IPS-18c (cell line): ENCODE data around the gene ASIC4.

Experiments
- H3K4me3 ChIP-seq: 2 replicates; pipeline ENCODE4 v1.7.0; 2013; ENCODE audit warnings: low read depth, mild to moderate bottlenecking, low read length, moderate library complexity; ENCODE audit not compliant: insufficient read depth
- H3K9me3 ChIP-seq: one replicate; pipeline ENCODE4 v1.6.1; 2013; ENCODE audit warnings: mild to moderate bottlenecking, low read length, moderate library complexity; ENCODE audit not compliant: control insufficient read depth, insufficient read depth

ASIC4 gene

DNA sequence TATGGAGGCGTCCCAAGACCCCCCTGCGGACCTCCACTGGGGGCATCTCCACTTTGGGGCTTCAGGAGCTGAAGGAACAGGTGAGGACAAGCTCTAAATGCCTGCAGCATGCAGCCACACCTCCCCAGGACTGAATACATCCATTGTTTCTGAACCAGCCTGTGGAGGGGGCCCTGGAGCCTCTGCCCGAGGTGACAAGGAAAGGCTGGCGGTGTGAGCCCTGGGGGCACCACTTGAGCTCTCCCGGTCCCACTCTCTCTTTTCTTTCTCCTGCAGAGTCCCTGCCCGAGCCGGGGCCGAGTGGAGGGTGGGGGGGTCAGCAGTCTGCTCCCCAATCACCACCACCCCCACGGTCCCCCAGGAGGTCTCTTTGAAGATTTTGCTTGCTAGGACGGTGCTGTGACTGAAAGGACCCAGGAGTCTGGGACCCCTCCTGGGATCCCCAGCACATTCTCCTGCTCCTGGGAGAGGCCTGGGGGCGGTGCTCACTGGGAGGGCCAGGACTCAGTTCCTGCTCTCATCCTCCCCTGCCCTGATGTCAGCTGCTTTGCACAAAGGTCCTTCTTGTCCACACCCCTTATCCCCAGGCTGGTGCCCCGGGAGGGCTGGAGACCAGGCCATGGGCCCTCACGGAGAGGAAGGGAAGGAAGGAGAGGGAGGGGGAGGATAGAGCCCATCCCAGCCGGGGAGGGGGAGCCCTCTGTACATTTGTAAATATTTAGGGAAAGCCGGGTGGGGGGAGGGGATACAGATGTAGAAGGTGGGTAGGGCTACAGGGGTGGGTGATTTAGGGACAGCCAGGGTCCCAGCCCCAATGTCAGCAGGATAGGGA lies 23.6 kb downstream of the ASIC4 start:
- Histone ChIP-seq H3K4me3 (no peak overlapping the region), H3K9me3 (no peaks in the 10 kb centered on the region)

DNA sequence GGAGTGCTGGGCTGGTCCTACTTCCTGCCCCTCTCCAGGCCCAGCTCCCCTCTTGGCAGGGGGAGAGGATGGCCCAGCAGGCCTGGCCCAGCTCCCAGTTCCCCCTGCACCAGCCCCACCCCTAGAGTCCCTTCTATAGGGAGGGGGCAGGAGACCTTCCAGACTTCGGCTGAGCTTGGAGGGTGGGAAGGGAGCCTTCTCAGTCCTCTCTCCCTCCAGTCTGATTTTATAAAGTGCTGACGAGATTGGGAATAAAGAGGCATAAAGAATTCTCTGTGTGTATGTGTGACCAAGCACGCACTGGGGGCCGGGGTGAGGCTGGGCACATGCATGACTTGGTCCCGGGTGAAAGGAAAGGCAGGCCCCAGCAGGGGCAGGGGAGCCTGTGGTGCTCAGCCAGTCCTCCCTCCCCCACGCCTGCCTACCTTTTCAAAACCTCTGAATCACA lies 24.2 kb downstream of the ASIC4 start:
- no peak overlapping the region for H3K4me3 ChIP-seq

DNA sequence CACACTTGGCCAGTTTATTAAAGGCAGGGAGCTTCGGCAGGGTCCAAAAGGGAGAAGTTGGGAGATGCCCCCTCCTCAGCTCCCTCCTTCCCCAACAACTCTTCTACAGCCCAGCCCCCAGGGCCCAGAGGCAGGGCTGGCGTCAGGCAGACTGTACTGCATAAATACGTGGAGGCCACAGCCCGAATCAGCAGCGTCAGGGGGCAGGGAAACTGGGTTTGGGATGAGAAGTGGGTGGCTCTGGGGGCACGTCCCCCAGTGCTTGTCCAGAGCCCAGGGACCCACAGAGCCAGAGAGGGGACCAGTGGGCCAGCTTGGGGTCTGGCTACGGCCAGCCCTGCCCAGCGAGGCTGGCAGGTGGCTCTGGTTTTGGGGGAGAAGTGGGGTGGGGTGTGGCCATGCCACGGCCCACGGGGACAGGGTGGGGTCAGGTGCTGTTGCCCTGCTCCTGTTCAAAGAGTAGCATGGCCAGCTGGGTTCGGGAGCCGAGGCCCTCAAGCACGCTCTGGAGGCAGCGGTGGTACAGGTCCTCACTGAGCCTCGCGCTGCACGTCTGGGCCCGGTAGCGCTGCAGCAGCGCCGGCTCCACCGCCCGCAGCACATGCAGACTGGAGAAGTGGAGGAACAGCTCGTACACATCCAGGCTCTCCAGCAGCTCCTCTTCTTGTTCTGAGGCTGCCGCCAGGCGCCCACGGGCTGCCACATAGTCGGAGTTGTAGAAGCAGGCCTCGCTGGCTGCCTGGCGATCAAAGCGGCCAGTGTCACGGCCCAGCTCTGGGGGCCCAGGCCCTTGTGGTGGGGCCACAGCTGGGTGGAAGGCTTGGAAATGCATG lies 24.9 kb downstream of the ASIC4 start:
- no peaks in the 10 kb centered on the region for H3K9me3 ChIP-seq
- H3K4me3 ChIP-seq: no peak overlapping the region

More for the DNA sequence above, 24.2 kb downstream of the ASIC4 start:
- no peaks in the 10 kb centered on the region for H3K9me3 ChIP-seq

DNA sequence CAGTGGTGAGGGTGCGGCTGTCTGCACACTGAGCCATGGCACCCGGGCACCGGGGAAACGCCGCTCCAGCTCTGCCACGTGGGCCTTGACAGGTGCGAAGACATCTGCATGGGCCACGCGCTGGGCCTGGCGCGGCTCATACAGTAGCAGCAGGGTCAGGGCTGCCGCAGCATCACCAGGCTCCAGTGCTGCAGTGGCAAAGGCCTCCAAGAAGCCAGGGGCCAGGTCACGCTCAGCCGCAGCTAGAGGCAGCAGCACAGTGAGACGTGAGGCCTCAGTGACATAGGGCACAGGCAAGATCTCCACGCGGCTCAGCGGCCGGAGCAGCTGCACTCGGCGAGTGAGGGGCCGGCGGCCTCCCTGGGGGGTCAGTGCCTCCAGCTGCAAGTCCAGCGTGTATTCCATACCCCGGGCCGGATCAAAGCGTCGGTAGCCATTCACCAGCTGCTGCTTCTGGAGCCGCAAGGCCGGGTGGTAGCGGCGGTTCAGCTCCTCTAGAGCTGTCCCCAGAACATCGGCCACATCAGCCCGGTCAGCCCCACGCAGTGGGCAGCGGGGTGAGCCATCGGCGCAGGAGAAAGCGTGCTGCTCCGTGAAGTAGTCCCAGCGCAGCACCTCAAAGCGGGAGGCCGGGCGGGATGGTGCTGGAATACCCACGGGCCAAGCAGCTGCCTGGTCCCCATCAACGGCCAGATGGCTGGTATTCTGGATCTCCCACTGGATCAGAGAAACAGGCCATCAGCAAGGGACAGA lies 25.8 kb downstream of the ASIC4 start:
- Histone ChIP-seq H3K4me3 (no peak overlapping the region), H3K9me3 (no peaks in the 10 kb centered on the region)

DNA sequence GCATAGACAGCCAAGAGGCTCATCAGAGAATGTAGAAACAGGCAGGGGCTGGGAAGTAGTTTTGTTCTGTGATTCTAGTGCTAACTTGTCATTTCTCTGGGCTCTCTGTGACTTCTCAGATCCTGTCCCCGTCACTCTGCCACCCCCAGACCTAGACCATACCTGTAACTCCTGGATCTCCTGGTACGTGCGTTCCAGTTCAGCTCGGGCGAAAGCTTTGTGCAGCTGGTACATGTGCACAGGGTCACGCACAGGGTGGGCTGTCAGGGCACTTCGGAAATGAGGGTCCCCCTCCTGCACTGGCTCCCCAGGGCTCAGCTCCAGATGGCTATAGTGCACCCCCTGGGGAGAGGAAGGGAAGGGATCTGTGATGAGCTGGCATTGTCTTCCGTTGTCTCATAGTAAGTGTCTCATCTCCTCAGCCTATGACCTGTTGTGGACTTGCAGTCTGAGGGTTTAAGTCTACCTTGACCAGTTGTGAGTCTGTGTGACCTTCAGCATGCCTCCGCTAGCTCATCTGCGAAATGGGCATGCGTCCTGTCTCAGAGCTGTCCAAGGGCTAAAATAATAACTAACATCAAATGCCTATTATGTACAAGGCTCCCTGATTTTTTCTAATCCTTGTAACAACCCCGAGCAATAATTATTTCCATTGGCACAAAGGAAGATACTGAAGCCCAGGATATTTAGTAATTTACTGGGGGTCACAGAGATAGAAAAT lies 26.7 kb downstream of the ASIC4 start:
- no peaks in the 10 kb centered on the region for H3K9me3 ChIP-seq
- no peak overlapping the region for H3K4me3 ChIP-seq

DNA sequence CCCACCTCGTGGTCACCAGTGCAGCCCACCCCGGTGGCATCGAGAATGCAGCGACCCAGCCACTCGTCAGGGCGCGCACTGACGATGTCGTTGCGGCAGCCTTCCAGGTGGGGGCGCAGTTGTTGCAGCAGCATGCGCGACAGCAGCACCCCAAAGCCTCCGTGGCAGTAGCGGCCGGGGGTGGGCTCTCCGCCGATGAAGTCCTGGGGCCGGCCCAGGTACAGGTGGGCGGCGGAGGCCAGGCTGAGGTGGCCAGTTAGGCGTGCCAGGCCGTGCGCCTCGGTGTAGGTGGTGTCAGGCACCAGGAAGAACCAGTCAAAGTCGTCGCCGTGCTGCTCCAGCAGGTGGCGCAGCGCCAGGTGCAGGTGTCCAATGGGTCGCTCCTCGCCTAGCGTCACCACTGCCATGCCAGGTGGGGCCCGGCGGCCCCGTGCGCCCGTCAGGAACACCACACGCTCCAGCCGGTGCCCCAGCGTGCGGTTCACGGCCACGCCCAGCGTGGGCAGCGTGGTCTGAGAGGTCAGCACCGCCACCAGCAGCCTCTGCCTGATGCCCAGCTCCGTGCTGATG lies 27.4 kb downstream of the ASIC4 start:
- Histone ChIP-seq H3K9me3 (no peaks in the 10 kb centered on the region), H3K4me3 (peak overlapping the region; percentile 87)

DNA sequence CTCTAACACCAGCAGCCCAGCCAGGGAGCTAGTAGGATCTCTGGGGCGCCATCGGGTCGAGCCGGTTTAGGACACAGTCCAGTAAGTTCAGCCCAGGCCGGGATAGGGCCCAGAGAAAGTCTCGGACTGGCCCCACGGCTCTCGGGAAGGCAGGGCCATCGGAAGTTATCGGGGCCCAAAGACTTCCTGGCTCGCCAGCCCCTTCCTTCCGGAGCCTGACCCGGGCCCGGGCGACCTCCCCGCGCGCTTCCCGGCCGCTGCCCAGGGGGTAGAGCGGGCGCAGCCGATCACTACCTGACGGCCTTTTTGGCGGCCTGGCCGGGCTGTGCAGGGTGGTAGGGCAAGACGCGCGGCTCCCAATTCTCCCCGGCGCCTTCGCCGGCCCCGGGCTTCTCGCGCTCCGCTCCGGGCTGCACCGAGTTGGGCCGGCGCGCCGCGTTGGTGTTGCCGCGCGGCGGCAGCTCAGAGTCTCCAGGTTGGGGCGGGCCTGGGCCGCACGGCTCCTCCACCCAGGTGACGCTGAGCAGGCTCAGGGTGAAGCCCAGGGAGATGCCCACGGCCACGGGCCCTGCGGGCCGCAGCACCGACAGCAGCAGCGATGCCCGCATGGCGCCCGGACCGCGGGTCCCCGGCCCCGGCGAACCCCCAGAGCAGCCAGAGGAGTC lies 28.8 kb downstream of the ASIC4 start:
- Histone ChIP-seq H3K4me3 (peak overlapping the region; percentile 87), H3K9me3 (no peaks in the 10 kb centered on the region)

DNA sequence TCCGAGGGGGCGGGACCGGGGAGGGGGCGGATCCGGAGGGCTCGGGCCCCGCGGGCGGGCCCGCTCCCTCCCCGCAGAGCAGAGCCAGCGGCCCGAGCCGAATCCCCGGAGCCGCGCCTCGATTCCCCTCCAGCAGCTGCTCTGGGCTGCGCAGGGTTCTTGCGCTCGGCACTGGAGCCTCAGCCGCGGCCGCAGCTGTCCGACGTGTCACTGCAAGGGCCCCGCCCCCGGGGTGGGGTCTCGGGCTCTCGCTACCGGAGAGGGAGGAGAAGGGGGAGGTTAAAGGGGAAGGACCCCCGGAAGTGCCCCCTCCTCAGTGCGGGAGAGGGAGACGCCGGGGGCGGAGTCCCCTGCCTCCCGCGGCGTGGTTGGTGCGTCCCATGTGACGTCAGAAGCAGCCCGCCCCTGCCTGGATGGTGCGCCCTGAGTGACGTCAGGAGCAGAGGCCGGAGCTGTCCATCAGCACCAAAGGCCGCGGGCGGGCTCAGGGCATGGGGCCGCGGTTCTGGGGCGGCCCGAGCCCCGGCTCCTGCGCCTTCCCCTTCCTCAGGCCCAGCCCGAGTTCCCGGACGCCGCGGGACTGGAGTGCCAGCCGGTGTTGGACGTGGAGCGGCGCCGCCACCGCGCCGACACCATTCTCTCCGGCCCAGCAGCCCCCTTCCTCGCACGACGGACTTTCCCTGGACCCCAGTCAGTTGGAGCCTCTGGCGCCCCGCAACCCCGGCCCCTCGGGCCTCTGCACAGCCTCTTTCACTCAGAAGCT lies 29.5 kb downstream of the ASIC4 start, which contains the start of the genes CHPF and TMEM198:
TSS of gene CHPF (minus strand) at position 214 of the 763 bp plus-strand sequence. CDS start 271 bp downstream, outside the sequence.
TSS of gene TMEM198 (plus strand) at position 433 of the 763 bp plus-strand sequence. CDS start 700 bp downstream, outside the sequence.
- no peaks in the 10 kb centered on the region for H3K9me3 ChIP-seq
- peak within 1 kb of the TSS; percentile 87 for H3K4me3 ChIP-seq

DNA sequence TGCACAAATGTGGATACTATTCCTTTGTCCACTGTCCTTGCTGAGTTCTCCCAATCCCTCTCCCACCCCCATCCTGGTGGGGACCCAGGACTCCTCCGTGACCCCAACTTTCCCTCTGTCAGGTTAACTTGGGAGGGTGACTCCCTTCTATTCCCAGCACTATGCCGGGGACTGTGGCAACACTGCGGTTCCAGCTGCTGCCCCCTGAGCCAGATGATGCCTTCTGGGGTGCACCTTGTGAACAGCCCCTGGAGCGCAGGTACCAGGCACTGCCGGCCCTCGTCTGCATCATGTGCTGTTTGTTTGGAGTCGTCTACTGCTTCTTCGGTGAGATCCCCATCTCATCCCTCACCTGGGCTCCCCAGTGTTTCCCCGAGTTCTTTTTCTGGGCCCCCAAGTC lies 30.3 kb downstream of the ASIC4 start:
- Histone ChIP-seq H3K9me3 (no peaks in the 10 kb centered on the region), H3K4me3 (peak overlapping the region; percentile 87; the same call in 1 of the 2 replicates)

DNA sequence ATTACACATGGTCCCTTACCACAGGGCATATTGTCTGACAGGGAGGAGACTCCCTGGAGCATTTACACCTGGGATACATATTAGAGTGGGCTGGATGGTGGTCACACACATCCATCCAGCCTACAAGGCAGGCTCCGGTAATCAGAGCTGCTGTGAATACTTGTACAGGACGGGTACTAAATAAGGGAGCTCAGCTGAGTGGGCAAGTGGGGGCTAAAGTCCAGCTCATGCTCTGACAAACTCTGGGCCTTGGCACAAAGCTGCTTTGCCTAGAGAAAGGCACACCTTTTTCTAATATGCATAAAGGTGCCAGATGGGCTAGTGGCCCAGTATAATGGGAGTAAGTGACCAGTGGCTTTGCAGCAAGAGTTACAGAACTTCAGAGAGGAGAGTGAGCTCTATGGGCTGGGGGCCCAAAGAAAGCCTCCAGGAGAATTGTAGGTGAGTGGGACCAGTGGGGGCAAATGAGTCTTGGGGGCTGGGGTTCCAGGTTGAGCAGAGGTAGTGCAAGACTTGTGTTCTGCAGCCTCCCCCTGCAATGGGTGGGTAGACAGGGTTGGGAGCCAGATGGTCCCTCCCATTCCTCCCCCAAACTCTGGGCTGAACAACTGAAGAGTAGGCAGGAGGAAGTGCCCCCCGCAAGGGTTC lies 31.1 kb downstream of the ASIC4 start:
- H3K4me3 ChIP-seq: no peak overlapping the region
- no peaks in the 10 kb centered on the region for H3K9me3 ChIP-seq

DNA sequence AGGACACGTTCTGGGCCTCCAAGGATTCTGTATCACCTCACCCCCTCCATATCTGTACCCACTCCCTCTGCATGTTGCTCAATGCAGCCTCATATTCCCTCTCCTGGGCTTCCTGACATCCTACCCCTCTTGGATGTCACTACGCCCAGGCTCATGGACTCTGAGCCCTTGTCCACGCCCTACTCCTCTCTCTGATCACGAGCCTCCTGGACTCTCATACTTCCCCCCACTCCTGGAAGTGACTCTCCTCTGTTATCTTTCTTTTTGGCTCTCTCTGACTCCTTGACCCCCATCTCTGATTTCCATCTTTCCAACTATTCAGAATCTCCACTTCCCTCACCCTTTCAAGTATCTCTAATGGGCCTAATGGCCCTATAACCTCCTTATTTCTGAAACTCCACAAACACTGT lies 31.7 kb downstream of the ASIC4 start:
- no peak overlapping the region for H3K4me3 ChIP-seq

DNA sequence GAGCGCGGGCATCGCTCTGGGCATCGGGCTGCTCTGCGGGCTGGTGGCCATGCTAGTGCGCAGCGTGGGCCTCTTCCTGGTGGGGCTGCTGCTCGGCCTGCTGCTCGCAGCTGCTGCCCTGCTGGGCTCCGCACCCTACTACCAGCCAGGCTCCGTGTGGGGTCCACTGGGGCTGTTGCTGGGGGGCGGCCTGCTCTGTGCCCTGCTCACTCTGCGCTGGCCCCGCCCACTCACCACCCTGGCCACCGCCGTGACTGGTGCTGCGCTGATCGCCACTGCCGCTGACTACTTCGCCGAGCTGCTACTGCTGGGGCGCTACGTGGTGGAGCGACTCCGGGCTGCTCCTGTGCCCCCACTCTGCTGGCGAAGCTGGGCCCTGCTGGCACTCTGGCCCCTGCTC lies 33.3 kb downstream of the ASIC4 start:
- no peaks in the 10 kb centered on the region for H3K9me3 ChIP-seq
- no peak overlapping the region for H3K4me3 ChIP-seq

More for the DNA sequence above, 31.7 kb downstream of the ASIC4 start:
- H3K9me3 ChIP-seq: no peaks in the 10 kb centered on the region

DNA sequence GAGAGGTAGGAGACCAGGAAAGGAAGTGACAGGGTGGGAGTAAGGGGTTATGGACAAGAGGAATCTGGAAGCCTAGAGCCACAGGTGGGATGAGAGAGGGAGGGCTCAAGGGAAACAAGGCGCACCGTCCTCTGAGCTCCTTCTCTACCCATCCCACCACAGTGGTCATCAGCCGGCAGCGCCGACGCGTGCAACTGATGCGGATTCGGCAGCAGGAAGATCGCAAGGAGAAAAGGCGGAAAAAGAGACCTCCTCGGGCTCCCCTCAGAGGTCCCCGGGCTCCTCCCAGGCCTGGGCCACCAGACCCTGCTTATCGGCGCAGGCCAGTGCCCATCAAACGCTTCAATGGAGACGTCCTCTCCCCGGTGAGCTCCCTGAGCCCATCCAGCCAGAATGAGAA lies 34.7 kb downstream of the ASIC4 start:
- Histone ChIP-seq H3K4me3 (no peak overlapping the region), H3K9me3 (no peaks in the 10 kb centered on the region)

DNA sequence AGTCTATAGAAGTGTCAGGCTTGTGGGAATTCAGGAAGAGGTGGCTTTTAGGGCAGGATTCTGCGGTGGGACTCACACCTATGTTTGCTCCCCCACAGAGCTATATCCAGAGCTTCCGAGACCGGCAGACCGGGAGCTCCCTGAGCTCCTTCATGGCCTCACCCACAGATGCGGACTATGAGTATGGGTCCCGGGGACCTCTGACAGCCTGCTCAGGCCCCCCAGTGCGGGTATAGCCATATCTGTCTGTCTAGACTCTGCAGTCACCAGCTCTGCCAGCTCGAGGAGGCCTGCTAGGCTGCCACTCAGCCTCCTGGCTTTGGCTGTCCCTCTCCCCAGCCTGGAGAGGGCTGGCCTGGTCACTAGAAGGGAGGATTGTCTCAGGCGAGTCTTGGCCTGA lies 35.3 kb downstream of the ASIC4 start:
- H3K4me3 ChIP-seq: no peak overlapping the region

More for the DNA sequence above, 35.3 kb downstream of the ASIC4 start:
- H3K9me3 ChIP-seq: no peaks in the 10 kb centered on the region
